Epithelial cell of esophagus (primary cell): ENCODE measurements around the gene KAZN.
A peak's percentile ranks its signal among the peaks of the same experiment; 100 is the strongest.

Source experiments
- DNase-seq: peaks from one replicate; pipeline ENCODE4 v3.0.0; 2010; ENCODE audit warnings: low read depth
- H3K4me3 ChIP-seq: 2 replicates; pipeline ENCODE4 v1.5.1; 2011; ENCODE audit warnings: mild to moderate bottlenecking, low read length, control low read depth
- TF ChIP-seq, protein P1 (sequence below): IDR thresholded peaks from 2 replicates; pipeline ENCODE4 v1.5.1; 2011; ENCODE audit warnings: low read depth, mild to moderate bottlenecking, low read length, control low read depth, inconsistent platforms; ENCODE audit not compliant: insufficient read depth; ENCODE audit errors: missing control alignments

Gene KAZN

DNA sequence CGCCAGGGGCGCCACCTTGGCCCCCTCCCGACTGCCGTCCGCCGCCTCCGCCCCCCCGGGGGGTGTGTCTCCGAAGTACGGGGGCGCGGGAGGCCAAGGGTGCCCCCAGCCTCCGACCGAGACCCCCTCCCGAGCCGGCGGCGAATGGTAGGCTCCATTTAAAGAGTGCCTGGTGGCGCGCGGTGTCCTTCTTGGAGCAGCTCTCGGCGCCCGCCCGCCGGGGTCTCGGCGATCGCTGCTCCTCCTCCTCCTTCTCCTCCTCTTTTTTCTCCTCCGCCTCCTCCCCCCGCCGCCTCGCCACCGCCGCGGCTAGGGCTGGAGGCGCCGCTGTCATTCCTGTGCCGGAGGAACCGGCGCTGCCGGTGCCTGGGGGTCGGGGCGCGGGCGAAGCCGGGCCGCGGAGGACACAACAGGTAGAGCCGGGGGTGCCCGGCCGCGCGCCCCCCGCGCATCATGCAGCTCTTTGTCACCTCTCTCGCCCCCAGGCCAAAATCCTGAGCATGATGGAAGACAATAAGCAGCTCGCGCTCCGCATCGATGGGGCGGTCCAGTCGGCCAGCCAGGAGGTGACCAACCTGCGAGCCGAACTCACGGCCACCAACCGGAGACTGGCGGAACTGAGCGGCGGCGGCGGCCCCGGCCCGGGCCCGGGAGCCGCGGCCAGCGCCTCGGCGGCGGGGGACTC, at the start of gene KAZN:
Gene KAZN, plus strand, starts transcription at position 188 of the 685 bp plus-strand sequence.
- TF ChIP-seq, protein P1, sequence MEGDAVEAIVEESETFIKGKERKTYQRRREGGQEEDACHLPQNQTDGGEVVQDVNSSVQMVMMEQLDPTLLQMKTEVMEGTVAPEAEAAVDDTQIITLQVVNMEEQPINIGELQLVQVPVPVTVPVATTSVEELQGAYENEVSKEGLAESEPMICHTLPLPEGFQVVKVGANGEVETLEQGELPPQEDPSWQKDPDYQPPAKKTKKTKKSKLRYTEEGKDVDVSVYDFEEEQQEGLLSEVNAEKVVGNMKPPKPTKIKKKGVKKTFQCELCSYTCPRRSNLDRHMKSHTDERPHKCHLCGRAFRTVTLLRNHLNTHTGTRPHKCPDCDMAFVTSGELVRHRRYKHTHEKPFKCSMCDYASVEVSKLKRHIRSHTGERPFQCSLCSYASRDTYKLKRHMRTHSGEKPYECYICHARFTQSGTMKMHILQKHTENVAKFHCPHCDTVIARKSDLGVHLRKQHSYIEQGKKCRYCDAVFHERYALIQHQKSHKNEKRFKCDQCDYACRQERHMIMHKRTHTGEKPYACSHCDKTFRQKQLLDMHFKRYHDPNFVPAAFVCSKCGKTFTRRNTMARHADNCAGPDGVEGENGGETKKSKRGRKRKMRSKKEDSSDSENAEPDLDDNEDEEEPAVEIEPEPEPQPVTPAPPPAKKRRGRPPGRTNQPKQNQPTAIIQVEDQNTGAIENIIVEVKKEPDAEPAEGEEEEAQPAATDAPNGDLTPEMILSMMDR: no peak
- H3K4me3 ChIP-seq: no peak within 1 kb of the TSS
- DNase-seq: no peak

DNA sequence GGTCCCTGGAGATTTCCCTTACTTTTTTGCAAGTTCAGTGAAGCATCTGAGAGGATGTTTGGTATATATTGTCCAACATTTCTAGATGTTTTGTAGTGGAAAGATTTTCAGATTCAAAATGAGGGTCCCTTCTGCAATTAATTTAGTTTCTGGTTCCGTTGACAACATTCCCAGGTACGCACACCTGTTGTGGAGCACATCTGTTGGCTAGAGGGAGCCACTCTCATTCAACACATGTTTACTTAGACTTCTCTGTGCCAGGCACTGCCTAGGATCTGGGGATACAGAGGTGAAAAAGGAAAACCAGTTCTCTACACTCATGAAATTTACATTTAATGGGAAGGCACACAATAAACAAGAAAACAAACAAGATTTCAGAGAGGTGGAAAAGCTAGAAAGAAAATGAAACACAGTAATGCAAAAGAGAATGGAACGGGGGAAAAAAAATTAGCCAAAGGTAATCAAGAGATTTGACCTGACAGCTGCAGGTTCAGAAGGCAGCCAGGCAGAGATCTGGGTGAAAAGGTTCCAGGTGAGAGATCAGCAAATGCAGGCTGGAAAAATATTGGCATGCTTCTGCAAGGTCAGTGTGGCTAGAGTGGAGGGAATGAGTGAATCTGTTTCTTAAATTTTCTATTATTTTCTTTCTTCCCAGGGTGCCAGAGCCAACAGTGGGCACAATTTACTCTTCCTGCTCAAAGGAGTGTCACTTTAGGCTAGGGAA, 48.4 kb upstream of the KAZN start:
- TF ChIP-seq, protein P1: peak; percentile 7
- H3K4me3 ChIP-seq: no peak overlapping the region
- no peak for DNase-seq

DNA sequence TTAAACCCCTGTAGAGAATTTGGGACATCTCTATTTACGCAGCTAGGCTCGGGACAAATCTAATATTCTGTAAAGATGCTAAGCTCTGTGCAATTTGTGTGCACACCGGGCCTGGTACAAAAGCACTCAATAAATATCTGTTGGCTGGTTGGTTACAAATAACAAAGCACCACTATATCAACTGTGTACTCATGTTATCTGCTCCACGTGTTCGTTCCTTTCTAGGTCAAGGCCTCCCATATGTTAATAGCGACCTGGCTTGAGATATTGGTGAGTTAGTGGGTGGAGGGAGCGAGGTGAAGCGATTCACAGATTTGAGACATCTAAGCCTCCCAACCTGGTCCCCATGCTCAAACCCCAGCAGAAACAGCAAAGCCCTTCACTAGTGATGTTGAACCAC, 47.1 kb upstream of the KAZN start:
- no peak for DNase-seq
- no peak overlapping the region for H3K4me3 ChIP-seq
- TF ChIP-seq, protein P1: no peak

DNA sequence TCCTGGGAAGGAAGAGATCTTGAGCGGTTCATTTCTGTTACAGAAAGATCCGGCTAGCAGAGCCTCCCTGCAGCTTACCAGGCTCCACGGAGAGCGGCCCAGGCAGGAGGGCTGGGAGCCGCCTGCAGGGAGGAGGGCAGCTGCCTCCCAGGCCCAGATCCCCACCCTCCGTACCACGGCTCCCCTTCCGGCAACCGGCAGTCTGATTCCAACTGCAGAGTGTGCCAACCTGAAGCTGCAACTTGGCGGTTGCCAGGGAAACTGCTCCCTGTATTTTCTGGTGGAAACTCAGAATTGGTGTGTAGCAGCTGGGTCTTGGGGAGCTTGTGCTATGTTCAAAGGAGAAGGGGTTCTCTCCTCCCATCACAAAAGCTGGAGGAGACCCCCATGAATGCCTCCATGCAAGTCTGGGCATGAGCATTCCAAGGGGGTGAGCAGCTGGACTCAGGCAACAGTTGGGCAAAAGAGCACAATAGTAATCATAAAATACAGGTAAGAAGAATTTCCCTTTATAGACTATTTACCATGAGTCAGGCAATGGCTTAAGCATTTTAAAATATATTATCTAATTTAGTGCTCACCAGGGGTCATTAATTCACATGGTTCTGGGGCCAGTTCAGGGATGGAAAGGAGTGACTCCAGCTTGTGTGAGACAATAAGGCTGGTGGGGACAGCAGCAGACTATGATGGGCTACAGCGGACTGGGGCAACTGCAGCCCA, 46.1 kb upstream of the KAZN start:
- no peak overlapping the region for H3K4me3 ChIP-seq
- TF ChIP-seq, protein P1: no peak
- no peak for DNase-seq

DNA sequence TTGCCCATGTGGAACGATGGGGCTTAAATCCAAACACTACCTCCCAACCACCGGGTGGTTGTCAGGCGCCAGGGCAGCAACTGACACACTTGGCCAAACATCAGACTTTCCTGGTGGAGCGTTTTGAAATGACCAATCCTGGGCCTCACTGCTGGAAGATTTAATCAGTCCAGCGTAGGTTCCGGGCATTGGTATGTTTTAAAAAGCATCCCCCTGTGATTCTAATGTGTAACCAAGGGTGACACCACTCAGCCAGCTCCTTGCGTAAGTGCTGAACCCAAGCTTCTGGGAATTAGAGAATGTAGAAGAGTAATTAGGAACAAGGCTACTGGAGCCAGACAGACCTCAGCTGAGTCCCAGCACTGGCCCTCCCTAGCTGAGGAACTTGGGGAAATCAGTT, 44.8 kb upstream of the KAZN start:
- DNase-seq: no peak
- H3K4me3 ChIP-seq: no peak overlapping the region
- TF ChIP-seq, protein P1: no peak

- TF ChIP-seq, protein P1: no peak
- no peak overlapping the region for H3K4me3 ChIP-seq
- DNase-seq: no peak
These were observed 43.4 kb upstream of the KAZN start for GRCh38 chr1:14555091-14555490.
